Activated CD4-positive, alpha-beta T cell treated with anti-CD3 and anti-CD28 coated beads, Interleukin-2, Interleukin-4, amounts not matched to agents 100 ng/mL and 50 ng/mL, durations not matched to agents 16 hours and 8 hours (primary cell): Measurements from ENCODE around the gene OMD.
"Not testable (repeated sequence)": the region's sequence is repeated elsewhere in the genome, so short reads cannot be mapped to it uniquely, and the experiment has no call there.

ENCODE experiments used
- DNase-seq: peaks from one replicate; pipeline ENCODE4 v3.0.0-alpha.2; 2020; ENCODE audit warnings: low spot score

OMD gene

DNA sequence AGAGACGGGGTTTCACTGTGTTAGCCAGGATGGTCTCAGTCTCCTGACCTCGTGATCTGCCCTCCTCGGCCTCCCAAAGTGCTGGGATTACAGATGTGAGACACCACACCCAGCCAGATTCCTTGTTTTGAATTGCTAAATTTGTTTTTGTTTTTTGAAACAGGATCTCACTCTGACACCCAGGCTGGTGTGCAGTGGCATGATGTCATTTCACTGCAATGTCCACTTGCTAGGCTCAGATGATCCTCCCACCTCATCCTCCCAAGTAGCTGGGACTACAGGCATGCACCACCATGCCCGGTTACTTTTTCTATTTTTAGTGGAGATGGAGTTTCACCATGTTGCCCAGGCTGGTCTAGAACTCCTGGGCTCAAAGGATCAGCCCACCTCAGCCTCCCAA lies 13.1 kb downstream of the OMD start:
- DNase-seq = not testable (repeated sequence)

DNA sequence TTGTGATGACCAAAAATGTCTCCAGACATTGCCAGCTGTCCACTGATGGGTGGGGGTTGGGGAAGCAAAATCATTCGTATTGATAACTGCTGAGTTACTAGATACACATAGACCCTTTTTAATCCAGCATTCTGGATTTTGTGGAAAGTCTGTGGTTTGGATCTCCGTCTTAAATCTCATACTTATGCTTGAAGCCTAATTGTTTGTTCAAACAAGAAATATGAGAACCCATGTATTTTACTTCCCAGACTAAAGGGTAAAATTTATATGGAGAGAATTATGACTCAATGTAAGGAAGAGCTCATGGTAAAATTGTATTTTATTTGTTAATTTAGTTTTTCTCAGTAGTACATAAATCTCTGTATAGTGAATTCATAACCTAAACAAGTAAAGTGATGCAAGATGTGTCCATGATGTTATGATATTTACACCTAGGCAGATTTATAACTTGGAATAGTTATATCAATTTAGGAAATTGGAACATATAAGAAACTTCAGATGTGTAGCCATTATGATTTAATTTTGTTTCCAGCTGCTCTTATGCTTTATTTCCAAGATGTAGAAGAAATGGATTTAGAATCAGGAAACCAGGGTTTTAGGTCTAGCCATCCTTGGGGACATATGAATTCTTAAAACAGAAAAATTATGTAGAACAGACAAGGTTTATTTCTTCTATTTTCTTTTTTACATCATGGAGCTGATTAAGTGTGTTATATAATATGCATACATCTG lies 15.4 kb downstream of the OMD start:
- DNase-seq = no peak

DNA sequence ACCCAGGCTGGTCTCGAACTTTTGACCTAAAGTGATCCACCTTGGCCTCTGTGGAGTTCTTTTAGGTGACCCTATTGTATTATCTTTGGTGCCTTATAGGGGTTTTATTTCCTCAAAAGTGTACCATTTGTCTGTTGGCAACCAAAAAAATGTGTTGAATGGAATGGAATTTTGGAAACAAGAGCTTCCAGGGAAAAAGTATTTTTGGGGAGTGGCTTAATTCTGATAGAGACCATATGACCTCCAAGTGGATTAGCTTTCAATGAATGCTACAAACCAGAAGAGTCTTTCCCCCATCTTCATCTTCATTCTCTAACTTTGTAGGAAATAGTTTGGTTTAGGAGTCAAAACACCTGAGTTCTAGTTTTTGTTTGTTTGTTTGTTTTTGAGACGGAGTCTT lies 16.5 kb downstream of the OMD start:
- DNase-seq = no peak

DNA sequence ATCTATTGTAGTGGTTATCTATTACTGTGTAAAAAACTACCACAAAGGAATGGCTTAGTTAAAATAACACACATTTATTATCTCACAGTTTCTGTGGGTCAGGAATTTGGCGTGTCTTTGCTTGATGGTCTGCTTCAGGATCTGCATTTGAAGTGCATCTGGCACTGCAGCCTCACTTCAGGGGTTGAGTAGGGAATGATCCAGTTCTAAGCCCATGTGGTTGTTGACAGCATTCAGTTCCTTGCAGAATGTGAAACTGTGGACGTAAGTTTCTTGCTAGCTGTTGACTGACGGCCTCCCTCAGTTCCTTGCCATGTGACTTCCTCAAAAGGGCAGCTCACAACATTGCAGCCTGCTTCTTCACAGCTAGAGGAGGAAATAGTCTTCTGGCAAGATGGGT lies 17.8 kb downstream of the OMD start:
- DNase-seq = peak; percentile 35

DNA sequence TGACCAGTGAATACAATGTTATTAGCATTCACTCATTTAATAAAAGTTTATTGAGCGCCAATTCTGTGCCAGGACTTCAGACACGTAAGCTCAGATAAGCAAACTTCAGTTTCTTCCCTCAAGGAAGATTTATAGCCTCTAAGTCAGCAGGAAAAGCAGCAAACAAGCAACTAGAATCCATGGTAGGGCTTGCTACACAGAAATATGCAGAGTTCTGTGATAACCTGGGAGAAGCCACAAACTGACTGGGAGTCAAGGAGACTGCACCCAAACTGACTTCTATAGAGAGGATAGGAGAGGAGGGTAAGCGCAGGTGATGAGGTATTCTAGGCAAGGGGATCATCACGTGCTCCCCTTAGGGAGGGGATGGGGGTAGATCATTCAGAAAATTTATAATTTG lies 18.5 kb downstream of the OMD start:
- no peak for DNase-seq

DNA sequence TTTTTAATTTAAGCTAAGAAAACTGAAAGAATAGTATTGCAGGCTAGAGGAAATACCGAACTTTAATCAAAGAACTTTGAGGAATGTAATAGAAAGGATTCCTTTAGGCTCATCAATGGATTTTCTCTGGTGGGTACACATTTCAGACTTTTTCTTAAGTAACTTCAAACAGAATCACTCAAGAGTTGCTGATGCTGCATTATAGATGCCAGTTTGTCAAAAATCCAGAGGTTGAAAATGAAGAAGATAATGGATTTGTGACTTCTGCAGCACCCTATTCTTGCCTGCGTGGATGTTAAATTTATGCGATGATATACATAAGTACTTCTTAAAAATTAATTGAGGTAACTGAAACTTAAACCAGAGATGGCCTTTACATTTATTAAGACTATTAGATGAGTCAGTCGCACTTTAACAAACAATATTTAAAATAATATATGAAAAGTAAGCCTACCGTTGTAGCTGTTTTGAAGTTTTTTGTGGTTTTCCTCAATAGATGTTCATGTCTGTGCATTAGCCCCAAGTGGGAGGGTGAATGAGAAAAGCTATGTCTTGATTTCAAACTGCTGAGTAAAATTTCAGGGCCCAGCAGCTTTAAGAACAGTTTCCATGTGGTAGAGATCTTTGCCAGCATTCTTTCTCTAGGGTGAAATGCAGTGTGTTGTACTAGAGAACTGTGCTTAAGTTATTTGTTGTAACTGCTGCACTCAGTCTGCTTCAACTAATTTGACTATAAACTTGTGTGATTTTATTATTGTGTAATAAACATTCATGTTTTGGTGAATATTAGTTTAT lies 20.0 kb downstream of the OMD start, which contains the start of gene OGN:
Gene OGN (minus strand): TSS at position 537 of the 795 bp plus-strand sequence. CDS start 1,171 bp downstream, outside the sequence.
- no peak for DNase-seq

DNA sequence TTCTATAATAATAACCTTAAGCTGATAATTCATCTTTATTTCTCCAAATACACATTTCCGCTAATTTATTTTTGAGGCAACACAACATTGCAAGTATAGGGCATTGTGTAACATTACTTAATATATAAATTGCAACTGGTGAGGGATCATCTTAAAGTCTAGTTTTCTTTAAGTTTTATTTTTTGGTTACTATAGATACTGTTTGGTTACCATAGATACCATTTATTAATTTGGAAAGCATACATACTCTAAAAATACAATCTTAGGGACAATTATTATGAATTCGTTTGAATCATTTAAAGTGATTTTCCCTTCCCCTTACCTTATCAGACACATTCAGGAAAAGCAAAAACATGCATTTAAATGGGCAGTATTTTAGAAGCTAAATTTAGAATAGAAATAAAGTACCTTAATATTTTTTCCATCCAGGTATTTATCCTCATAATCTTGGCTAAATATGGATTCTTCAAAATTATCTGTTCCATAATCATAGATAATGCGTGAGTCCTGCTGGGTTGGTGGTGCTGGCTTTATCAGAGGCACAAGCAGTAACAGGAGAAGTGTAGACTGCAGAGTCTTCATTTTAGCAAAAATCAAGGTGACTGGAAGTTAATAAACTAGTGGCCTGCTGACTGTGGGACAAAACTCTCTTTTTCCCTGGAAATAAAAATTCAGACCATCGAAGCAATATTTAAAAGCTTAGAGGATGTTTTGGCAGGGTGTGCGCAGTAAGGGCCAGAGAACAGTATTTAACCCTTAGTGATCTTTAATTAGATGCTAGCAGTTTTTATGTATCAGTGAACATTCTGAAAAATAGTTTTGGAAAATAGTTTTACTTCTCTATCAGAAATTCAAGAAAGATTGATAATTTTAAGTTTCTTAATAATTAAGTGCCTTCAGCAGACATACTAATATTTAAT lies 21.2 kb downstream of the OMD start:
- no peak for DNase-seq

DNA sequence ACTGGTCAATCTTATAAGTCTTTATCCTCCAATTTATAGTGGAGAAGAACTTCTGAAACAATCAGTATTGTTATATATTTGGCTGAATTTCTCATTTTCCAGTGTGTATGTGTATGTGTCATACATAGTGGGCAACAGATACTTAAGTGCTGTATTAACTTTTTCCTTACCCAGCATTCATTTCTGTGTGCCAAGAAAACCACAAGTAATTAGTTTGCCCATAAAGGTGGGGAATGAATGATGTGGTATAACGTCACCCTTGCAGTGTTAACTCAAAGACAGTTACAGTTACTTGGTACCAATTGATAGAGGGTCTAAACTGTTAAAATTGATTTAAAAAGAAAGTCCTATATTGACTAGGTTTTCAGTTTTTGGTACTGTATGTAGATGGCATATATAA lies 21.9 kb downstream of the OMD start:
- DNase-seq = no peak

DNA sequence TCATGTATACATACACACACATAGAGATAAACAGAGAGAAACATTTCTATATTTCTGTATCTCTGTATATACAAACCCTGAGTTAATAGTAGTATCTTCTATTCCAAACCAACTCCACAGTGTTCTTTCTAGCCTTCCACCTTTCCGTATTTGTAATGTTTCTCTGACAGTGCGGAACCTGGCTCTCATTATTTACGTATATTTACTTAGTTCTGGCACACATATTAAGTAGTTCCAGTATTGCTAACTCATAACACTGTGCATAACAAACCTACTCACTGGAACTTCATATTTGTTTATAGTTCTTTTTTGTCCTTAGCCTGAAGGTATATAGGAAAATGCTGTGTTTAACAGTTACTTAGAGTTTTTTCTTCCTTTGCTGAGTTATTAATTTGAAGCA lies 26.4 kb downstream of the OMD start:
- no peak for DNase-seq

DNA sequence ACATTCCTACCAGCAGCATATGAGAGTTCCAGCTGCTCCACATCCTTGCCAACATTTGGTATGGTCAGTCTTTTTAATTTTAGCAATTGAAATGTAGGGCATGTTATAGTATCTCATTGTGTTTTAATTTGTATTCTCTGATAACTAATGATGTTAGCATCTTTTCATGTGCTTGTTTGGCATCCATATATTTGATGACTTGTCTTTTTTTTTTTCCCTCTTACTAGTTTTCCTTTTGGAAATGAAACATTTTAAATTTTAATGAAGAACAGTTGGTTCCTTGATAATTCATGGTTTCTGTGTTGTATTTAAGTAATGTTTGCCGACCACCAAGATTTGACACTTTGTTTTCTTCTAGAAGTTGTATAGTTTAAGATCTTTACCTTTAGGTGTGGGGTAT lies 28.7 kb downstream of the OMD start:
- no peak for DNase-seq

DNA sequence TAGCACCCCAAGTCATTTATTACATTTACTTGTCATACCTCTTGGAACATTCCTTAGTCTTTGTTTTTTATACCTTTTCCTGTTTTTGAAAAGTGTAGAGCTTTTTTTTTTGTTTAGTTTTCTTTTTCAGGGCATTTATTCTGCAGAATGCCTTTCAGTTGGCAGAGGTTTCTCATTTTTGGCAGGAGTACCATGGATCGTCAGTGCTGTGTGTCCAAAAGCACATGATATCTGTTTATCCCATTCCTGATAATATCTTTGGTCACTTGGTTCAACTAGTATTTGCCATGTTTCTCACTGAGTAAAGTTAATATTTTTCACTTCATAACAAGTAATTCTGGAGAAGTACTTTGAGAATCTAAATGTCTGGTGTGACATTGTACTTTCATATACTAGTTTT lies 30.6 kb downstream of the OMD start:
- no peak for DNase-seq

DNA sequence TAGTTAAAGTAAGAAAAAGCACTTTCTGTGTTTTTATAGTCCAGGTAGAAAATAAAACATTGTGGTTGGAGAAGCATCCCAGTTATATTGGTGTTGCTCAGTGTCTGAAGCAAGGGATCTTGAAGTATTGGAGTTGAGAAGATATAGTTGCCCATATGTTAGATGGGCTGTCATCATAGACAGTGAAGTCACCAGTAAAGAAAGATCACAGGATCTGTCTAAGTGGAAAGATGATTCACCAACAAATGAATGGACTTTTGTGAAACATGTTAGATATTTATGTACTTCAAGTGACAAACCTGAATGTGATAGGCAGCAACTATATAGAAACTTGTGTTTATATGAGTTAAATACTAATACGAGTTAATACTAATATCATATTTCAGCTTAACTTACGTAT lies 31.6 kb downstream of the OMD start:
- no peak for DNase-seq

DNA sequence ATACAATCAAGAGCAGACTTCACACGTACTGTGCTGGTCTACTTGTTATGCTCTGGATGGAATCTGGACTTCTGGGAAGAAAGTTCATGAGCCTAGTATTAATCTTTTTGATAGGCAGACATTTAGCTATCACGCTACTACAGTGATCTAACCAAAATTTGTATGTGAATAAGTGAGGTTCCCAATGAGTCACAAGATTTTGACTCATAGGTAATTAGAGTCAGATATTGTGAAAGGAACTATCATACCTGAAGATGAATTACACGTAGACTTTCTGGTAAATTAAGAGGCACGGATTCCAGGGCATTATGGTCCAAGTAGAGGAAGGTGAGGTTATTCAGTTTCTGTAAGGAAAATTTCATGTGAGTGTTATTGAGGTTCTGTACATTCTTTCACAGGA lies 38.3 kb downstream of the OMD start:
- no peak for DNase-seq

DNA sequence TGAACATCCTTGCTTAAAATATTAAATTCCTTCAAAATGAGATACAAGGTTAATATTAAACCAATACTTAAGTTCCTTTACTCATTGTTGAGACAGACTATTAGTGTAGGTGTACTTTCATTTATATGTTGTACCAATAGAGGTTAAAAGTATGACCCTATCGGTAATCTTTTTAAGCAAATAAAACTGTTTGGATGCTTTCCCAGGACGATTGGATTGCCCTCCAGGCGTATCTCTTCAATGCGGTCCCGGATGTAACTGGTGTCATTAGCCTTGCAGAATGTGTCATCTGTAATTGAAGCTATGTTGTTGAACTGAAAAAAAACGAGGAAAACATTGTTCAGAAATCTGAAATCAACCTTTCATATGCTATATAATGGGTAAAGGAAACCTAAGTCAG lies 38.8 kb downstream of the OMD start:
- no peak for DNase-seq

DNA sequence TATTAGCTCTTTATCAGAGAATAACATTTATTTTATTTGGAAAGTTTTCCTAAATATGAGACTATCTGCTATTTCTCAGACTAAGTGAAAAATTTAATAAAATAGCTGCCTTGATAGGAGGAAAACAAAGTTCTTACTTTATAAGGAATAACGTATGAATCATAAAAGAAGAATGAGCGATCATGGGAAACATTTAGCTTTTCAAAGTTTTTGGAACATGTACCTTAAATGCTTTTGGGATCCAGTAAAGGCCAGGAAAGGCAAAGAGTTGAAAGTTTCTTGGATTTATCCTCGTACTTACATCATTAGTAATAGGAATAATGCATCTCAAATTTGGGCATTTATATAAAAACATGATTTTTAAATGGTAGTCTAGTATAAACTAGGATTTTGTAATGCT lies 39.3 kb downstream of the OMD start:
- DNase-seq = no peak

DNA sequence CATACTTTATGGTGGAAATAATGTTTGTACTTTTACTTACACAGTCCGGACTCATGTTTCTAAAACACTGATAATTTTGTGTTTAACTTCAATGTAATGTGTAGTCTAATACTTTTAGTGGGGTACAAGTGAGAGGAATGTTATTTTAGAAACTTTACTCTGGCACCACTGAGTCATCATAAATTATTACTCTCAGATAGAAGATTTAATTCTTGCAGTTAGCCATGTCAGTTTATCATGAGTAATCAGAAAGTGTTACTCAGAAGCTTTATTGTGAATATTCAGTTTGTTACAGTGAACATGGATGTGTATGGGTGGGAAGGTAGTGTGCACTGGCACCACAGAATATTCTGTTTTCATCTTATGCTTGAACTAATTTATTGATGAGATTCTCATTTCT lies 39.9 kb downstream of the OMD start:
- no peak for DNase-seq

DNA sequence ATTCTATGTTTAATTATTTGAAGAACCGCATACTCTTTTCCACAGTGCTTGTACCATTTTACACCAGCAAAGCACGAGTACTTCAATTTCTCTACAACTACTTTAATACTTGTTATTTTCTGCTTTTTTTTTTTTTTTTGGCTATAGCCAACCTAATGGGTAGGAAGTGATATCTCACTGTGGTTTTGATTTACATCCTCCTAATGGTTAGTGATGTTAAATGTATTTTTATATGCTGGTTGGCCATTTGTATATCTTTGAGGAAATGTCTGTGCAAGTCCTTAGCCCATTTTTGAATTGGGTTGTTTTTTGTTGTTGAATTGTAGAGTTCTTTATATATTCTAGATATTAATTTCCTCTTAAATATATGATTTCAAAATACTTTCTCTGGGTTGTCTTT lies 42.5 kb downstream of the OMD start:
- no peak for DNase-seq

DNA sequence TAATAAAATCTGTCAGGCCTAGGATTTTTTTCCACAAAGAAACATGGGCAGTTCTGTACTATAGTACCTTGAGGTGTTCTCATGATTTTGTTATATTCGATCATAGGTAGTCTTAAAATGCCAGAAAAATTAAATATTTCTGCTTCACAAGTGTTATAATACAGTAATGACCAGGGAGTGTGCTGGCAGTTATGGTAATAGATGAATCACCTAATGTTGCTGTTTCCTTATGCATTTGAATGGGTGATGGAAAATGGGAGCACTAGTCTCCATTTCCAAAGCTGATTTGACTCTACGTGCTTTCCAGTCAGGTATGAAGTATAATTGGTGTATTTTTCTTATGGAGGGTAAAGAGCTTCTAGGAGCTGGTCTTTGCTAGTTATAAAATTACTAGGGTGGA lies 43.7 kb downstream of the OMD start:
- DNase-seq = no peak

DNA sequence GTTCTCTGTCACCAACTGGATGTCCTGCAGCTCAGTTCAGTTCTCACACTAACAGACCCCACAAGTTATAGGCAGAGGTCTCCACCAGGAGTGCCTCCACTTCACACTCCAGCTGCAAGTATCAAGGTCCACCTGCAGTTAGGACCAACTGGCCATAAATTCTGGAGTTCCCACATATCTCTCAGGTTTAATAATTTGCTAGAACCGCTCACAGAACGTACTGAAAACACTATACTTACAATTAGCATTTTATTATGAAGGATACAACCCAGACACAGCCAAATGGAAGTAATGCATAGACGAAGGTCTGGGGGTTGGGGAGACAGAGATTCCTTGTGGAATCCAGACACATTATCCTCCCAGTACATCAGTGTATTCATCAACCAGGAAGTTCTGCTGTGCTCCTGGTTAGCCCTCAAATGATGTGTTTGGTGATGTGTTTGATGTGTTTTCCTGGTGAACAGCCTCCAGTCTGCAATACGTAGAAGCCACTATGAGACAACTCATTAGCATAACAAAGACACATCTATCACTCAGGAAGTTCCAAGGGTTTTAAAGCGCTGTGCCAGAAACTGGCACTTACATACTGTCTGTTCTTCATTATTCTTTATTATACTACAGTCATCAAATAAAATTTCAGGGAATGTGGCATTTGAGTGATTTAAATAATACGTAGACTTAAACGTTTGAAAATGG lies 45.3 kb downstream of the OMD start:
- DNase-seq = no peak

DNA sequence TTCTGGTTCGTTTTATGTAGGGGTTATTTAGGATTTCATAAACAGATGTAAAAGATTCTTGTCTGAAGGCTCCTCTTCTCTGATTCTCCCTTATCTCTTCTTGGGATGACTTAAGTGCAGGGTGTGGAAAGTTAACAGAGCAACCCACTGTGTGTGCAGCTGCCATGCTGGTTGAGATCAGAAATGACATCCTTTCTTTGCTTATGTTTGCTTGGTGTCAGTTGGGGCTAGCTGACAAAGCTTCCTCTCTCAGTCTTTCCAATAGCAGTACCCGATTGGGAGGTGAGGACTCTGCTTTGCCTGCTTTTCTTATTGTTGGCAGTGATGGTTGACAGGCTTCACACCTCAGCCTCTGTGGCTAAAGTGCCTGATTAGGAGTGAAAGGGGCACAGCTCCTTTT lies 46.4 kb downstream of the OMD start:
- DNase-seq = no peak

DNA sequence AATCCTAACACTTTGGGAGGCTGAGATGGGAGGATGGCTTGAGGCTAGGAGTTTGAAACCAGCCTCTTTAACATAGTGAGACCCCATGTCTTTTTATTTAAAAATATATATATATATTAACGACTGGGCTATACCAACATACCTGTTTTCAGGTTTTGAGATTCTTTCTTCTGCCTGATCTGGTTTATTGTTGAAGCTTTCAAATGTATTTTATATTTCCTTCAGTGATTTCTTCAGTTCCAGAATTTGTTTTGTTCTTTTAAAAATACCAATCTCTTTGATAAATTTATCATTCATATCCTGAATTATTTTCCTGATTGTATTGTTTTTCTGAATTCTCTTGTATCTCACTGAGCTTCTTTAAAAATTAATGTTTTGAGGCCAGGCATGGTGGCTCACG lies 51.1 kb downstream of the OMD start:
- DNase-seq = no peak

DNA sequence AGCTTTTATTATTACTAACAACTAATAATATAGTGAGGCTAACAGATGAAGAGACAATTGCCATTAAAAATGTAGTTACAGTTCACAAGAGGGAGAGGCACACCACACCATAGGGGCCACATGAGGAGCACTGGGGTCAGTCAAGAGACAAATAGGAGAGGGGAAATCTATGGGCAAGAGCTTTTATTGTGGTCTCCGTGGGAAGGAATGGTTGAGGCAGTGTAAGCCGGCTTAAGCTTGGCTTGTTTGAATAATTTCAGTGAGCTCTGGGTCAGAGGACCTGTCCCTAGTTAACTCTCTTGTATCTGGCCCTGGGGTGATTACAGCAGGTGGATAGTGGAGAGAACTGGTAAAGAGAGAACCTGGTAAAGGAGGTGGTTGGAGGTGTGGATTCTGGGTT lies 55.2 kb downstream of the OMD start:
- no peak for DNase-seq
